HG03565 (cell line): Measurements from ENCODE around the gene SPOCK2.
"Not testable (repeated sequence)": the region's sequence is repeated elsewhere in the genome, so short reads cannot be mapped to it uniquely, and the experiment has no call there.

Experiments used
- ATAC-seq: cut with Tn5 transposase; IDR thresholded peaks from one replicate; pipeline ENCODE4 v1.9.1; 2021; ENCODE audit warnings: mild to moderate bottlenecking, moderate library complexity; ENCODE audit not compliant: unreplicated experiment

The SPOCK2 gene

GRCh38 chr10:72108004-72108370 is 19.6 kb upstream of the SPOCK2 start:
- not testable (repeated sequence) for ATAC-seq

- no peak for ATAC-seq
Measured at GRCh38 chr10:72107325-72108003, 19.1 kb upstream of the SPOCK2 start.

GRCh38 chr10:72106896-72107295 is 18.5 kb upstream of the SPOCK2 start:
- no peak for ATAC-seq

- ATAC-seq = no peak
Measured at GRCh38 chr10:72106154-72106849, 18.0 kb upstream of the SPOCK2 start.

DNA sequence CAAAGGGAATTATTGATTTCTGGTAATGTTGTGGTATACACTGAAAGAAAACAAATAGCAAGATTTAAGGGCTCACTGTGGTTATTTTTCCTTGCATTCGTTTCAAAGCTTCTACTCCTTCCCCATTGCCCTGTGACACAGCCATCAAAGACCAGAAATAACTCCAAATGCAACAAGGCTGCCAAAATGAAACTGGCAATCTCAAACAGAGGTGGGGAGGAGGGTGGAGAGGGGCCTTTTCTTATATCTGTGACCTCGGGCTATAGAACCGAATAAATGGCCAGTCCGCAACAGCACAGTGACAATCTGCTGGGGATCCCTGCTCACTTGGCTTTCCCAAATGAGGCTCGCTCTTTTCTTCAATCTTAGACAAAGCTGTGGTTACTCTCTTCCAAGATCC is 17.4 kb upstream of the SPOCK2 start:
- no peak for ATAC-seq

DNA sequence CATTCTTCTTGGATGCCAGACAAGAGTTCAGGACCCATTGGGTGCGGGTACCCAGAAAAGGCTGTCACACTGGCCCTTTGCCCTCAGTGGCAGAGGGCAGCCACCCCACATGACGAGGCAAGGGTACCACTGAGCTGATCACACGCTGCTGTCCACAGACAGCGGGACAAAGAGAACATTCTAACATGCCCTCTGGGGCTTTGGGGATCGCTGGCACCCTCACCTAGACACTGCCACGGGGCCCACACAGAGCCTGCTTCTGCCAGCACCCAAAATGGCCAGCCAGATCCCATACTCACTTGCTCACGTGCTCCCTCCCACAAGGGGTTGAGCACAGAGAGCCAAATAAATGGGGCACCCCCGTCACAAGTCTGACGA is 16.7 kb upstream of the SPOCK2 start:
- ATAC-seq = no peak

DNA sequence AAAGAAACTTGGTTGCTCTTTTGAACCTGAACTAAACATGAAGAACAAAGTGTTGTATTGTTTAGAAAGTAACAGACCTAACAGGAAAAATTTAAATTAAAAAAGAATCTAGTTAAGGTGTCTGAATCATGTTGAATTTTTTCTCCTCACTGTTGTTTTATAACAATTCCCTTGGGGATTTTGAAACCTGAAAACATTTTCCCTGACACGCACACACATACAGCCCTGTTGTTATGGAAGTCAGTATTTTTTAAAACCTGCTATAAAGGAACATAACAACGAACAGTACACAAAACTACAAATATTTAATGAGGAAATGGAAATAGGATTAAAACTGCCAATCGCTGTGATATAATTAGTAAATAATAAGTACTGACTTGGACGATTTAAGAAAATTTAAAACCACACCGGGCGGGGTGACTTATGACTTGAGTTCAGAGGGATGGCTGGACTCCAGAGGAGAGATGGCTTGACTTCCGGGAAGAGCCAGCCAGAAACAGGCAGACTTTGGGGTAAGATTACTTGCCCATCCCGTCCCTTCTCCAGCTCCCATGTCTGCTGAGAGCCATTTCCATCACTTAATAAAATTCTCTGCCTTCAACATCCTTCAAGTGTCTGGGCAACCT is 16.2 kb upstream of the SPOCK2 start:
- no peak for ATAC-seq

DNA sequence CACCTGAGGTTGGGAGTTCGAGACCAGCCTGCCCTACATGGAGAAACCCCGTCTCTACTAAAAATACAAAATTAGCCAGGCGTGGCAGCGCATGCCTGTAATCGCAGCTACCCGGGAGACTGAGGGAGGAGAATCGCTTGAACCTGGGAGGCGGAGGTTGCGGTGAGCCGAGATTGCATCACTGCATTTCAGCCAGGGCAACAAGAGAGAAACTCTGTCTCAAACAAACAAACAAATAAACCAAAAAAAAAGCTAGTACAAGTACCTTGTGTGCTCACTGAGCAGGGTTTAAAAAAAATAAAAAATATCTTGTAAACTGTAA is 11.2 kb upstream of the SPOCK2 start:
- ATAC-seq = no peak

DNA sequence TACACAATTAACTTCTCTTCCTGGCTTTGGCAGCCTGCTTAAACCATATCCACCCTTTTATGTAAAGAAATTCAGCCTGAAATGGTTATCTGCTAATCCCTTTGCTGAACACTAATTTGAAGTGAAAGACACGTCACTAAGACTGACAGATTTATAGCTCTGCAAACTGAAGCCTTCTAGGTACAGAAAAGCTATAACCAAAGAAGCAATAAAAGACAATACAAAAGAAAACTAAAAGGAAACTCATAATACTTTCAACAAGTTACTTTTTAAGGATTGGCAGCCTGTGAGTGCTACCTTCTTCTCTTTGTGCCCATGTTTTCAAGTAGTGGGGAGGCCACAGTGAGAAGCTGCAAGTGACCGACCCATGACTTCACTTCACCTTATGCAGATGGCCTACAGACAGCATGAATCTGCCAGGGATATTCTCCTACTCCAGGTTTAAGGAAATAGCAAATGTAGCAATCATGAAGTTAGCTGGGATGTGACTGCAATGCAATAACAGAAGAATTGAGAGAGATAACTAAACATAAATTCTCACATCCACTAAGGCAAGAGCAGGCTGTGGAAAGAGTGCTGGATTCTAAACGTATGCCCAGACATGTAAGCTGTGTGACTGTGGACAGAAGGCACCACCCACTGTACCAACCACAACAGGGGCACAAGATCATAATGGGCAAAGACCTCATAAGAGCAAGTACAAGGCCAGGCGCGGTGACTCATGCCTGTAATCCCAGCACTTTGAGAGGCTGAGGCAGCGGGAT is 10.7 kb upstream of the SPOCK2 start:
- ATAC-seq = no peak

GRCh38 chr10:72098301-72098835 is 10.0 kb upstream of the SPOCK2 start:
- no peak for ATAC-seq

DNA sequence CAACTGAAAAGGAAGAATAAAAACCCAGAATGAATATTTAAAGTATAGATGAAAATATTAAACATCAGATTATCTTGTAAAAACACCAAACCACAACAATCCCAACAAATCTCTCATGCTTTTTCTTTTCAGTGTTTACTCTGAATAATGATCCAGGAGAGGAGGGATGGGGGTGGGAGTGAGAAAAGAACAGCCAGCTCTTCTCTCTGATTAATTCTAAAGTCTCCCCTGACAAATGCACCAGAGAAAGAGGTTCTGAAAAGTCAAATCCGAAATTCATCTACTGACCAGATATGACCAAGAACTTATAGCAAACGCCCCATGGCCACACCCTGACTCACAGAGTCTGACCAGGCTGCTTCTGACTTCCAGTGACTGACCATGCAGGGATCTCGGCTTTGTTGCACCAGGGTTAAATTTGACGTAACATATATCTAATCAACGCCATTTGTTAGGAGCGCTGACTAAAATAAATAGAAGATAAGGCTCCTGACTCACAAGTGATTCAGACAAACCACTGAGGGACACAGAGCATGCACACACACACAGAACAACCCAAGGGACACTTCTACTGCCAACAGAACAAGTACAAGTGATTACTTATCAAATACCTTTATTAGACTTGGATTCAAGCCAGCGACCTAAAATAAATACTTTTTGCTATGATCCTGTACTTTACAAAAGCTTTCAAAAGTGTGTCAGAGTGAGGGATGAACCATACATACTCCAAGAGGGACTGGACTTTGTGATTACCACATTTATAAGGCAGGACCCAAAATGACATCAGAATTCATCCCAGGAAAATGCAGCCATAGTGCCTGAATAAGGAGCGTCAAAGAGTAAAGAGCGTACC is 9.3 kb upstream of the SPOCK2 start:
- no peak for ATAC-seq

DNA sequence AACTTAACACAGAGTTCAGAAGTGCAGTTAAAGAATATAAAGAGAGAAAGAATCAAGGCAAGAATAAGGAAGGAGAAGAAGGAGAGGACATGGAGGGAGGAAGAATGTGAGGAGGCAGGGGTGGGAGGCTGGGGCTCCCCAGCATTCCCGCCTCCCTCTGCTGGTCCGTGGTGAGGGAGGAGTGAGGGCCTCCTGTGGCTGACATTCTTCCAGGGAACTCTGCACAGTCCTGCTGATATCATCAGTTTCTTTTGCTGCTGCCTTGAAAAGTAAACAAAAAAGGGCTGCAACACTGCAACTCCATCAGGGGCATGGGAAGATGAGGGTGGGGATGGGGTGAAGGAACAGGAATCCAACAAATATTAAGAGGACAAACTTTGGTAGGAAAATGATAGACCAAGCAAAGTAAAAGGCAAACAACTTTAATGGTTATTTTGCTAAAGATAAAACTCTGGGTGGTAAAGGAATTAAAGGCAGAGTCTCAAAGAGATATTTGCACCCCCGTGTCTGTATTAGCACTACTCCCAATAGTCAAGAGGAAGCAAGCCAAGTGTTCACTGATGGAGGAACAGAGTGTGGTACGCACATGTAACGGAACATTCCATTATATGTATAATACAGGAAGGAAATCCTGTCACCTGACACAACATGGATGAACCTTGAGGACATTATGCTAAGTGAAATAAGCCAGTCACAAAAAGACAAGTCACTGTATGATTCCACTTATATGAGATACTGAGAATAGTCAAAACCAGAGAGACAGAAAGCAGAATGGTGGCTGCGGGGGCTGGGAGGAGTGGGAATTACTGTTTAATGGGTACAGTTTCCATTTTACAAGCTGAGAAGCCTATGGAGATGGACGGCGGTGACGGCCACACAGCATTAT is 8.0 kb upstream of the SPOCK2 start:
- no peak for ATAC-seq

GRCh38 chr10:72095195-72095594 is 6.8 kb upstream of the SPOCK2 start:
- no peak for ATAC-seq

- ATAC-seq = no peak
Measured at GRCh38 chr10:72094574-72094973, 6.2 kb upstream of the SPOCK2 start.

DNA sequence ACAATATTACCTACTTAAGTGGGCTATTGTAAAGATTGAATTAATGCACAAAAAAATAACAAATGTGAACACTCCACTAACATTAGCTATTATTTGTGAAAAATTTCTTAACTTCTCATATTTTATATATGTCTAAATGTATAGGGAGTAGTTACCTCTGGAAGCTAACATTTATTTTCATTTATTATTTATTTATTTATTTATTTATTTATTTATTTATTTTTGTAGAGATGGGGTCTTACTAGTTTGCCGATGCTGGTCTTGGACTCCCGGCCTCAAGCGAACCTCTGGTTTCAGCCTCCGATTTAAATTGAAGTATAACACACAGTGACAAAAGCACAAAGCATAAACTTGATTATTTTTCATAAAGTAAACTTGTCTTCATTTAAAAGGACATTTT is 5.1 kb upstream of the SPOCK2 start:
- ATAC-seq = no peak

GRCh38 chr10:72092987-72093386 is 4.6 kb upstream of the SPOCK2 start:
- no peak for ATAC-seq

- ATAC-seq = no peak
Measured at GRCh38 chr10:72092171-72092924, 4.0 kb upstream of the SPOCK2 start.

GRCh38 chr10:72090326-72090725 is 2.0 kb upstream of the SPOCK2 start:
- ATAC-seq = no peak

- ATAC-seq = no peak
Measured at GRCh38 chr10:72089618-72090017, 1.3 kb upstream of the SPOCK2 start.
